H9 (cell line): ENCODE measurements around the gene MT1F. TPM values are rescaled to one million over a fixed set of nuclear protein-coding genes. Genes with fewer than 3 reads are reported as not detected.

Experiments
- DNase-seq: peaks from one replicate; pipeline ENCODE4 v3.0.0-alpha.2; 2017
- H2AFZ ChIP-seq: one replicate; pipeline ENCODE4 v1.6.1; 2013; ENCODE audit warnings: mild to moderate bottlenecking, low read length, control low read depth, moderate library complexity
- H2AK5ac ChIP-seq: 2 replicates; pipeline ENCODE4 v1.6.1; 2013; ENCODE audit warnings: low read length, control low read depth, mixed read lengths; ENCODE audit not compliant: insufficient read length
- H2BK120ac ChIP-seq: one replicate; pipeline ENCODE4 v1.6.1; 2013; ENCODE audit warnings: low read depth, mild to moderate bottlenecking, low read length, control low read depth, inconsistent platforms; ENCODE audit not compliant: poor library complexity, severe bottlenecking
- H2BK12ac ChIP-seq: 2 replicates; pipeline ENCODE4 v1.6.1; 2013; ENCODE audit warnings: low read length, control low read depth, mixed read lengths, low read depth; ENCODE audit not compliant: insufficient read length
- H2BK15ac ChIP-seq: 2 replicates; pipeline ENCODE4 v1.6.1; 2013; ENCODE audit warnings: low read depth, low read length, control low read depth
- H2BK20ac ChIP-seq: one replicate; pipeline ENCODE4 v1.6.1; 2013; ENCODE audit warnings: low read depth, mild to moderate bottlenecking, low read length, control low read depth, inconsistent platforms; ENCODE audit not compliant: poor library complexity, severe bottlenecking
- H2BK5ac ChIP-seq: 2 replicates; pipeline ENCODE4 v1.6.1; 2013; ENCODE audit warnings: low read length, control low read depth, mixed read lengths; ENCODE audit not compliant: insufficient read length
- H3K14ac ChIP-seq: 2 replicates; pipeline ENCODE4 v1.6.1; 2013; ENCODE audit warnings: low read length, control low read depth; ENCODE audit not compliant: insufficient read depth
- H3K18ac ChIP-seq: 2 replicates; pipeline ENCODE4 v1.6.1; 2013; ENCODE audit warnings: low read depth, mild to moderate bottlenecking, mixed read lengths, low read length, control low read depth; ENCODE audit not compliant: insufficient read length
- H3K23ac ChIP-seq: 2 replicates; pipeline ENCODE4 v1.6.1; 2013; ENCODE audit warnings: low read length, control low read depth, mixed read lengths, low read depth; ENCODE audit not compliant: insufficient read length
- H3K23me2 ChIP-seq: 2 replicates; pipeline ENCODE4 v1.6.1; 2013; ENCODE audit warnings: low read depth, mild to moderate bottlenecking, mixed read lengths, low read length, control low read depth; ENCODE audit not compliant: insufficient read length, poor library complexity, severe bottlenecking
- H3K27ac ChIP-seq: 2 replicates; pipeline ENCODE4 v1.5.1; 2013; ENCODE audit warnings: low read length, control low read depth, mixed read lengths, low read depth; ENCODE audit not compliant: insufficient read length
- H3K27me3 ChIP-seq: 2 replicates; pipeline ENCODE4 v1.6.1; 2013; ENCODE audit warnings: low read length, control low read depth, inconsistent platforms; ENCODE audit not compliant: insufficient read depth
- H3K4ac ChIP-seq: 2 replicates; pipeline ENCODE4 v1.6.1; 2013; ENCODE audit warnings: low read depth, mild to moderate bottlenecking, control low read depth, inconsistent platforms, low read length, moderate library complexity
- H3K4me1 ChIP-seq: 2 replicates; pipeline ENCODE4 v1.6.1; 2013; ENCODE audit warnings: low read length, control low read depth, inconsistent platforms; ENCODE audit not compliant: insufficient read depth
- H3K4me2 ChIP-seq: 2 replicates; pipeline ENCODE4 v1.6.1; 2013; ENCODE audit warnings: low read length, control low read depth, mixed read lengths; ENCODE audit not compliant: insufficient read length, insufficient read depth
- H3K56ac ChIP-seq: 2 replicates; pipeline ENCODE4 v1.6.1; 2013; ENCODE audit warnings: low read depth, mild to moderate bottlenecking, mixed read lengths, low read length, control low read depth; ENCODE audit not compliant: insufficient read length
- H3K79me1 ChIP-seq: 2 replicates; pipeline ENCODE4 v1.6.1; 2013; ENCODE audit warnings: low read depth, mild to moderate bottlenecking, moderate library complexity, low read length, control low read depth, inconsistent platforms; ENCODE audit not compliant: insufficient read depth, poor library complexity, severe bottlenecking
- H3K79me2 ChIP-seq: 2 replicates; pipeline ENCODE4 v1.6.1; 2013; ENCODE audit warnings: low read length, control low read depth, inconsistent platforms; ENCODE audit not compliant: insufficient read depth
- H3K9ac ChIP-seq: 2 replicates; pipeline ENCODE4 v1.6.1; 2013; ENCODE audit warnings: low read length, control low read depth, mixed read lengths; ENCODE audit not compliant: insufficient read length; ENCODE audit errors: extremely low read depth
- H3K9me3 ChIP-seq: one replicate; pipeline ENCODE4 v1.6.1; 2013; ENCODE audit warnings: low read depth, low read length, inconsistent platforms; ENCODE audit not compliant: control insufficient read depth
- H3T11ph ChIP-seq: one replicate; pipeline ENCODE4 v1.6.1; 2013; ENCODE audit warnings: mild to moderate bottlenecking, low read length, control low read depth, inconsistent platforms
- H4K20me1 ChIP-seq: one replicate; pipeline ENCODE4 v1.6.1; 2013; ENCODE audit not compliant: control insufficient read depth, insufficient read length, insufficient read depth
- H4K5ac ChIP-seq: 2 replicates; pipeline ENCODE4 v1.6.1; 2013; ENCODE audit warnings: low read depth, mild to moderate bottlenecking, mixed read lengths, low read length, control low read depth; ENCODE audit not compliant: insufficient read length
- H4K8ac ChIP-seq: replicated peaks from 2 replicates; pipeline ENCODE4 v1.6.1; 2013; ENCODE audit warnings: low read length, control low read depth, mixed read lengths, low read depth; ENCODE audit not compliant: insufficient read length
- H4K91ac ChIP-seq: 2 replicates; pipeline ENCODE4 v1.6.1; 2013; ENCODE audit warnings: low read depth, mild to moderate bottlenecking, moderate library complexity, mixed read lengths, low read length, control low read depth; ENCODE audit not compliant: insufficient read length
- H3K27ac Mint-ChIP-seq, 3 experiments: 2 replicates in 2 of 3; 3 replicates in 1 of 3; pipeline ENCODE4 v1.8.0; 2020 to 2021; ENCODE audit warnings: mixed read lengths in 3 of 3, mild to moderate bottlenecking in 1 of 3, moderate library complexity in 1 of 3
- H3K27me3 Mint-ChIP-seq: 2 replicates; pipeline ENCODE4 v1.8.0; 2021; ENCODE audit warnings: low read depth, mild to moderate bottlenecking, moderate library complexity, mixed read lengths
- H3K36me3 Mint-ChIP-seq, 3 experiments: 2 replicates in 2 of 3; 3 replicates in 1 of 3; pipeline ENCODE4 v1.8.0; 2020 to 2021; ENCODE audit warnings: low read depth in 3 of 3, mixed read lengths in 3 of 3; ENCODE audit not compliant: insufficient read depth in 1 of 3
- H3K4me1 Mint-ChIP-seq, 2 experiments: 2 replicates each; pipeline ENCODE4 v1.8.0; 2020; ENCODE audit warnings: mixed read lengths in 2 of 2
- H3K4me3 Mint-ChIP-seq, 2 experiments: 2 replicates in 1 of 2; 3 replicates in 1 of 2; pipeline ENCODE4 v1.8.0; 2020 to 2021; ENCODE audit warnings: mild to moderate bottlenecking in 2 of 2, mixed read lengths in 2 of 2, moderate library complexity in 1 of 2
- H3K9me3 Mint-ChIP-seq, 2 experiments: 2 replicates in 1 of 2; 3 replicates in 1 of 2; pipeline ENCODE4 v1.8.0; 2020; ENCODE audit warnings: mild to moderate bottlenecking in 2 of 2, mixed read lengths in 2 of 2, moderate library complexity in 1 of 2
- WGBS: extraction: QIAGEN DNeasy Blood & Tissue Kit; methylation state at CpG from one replicate; pipeline ENCODE4 v1.1.7; 2013; ENCODE audit warnings: missing lambda C conversion rate, low lambda C conversion rate, mixed read lengths; ENCODE audit not compliant: insufficient read length; ENCODE audit errors: extremely low coverage; 5-methylcytosine and 5-hydroxymethylcytosine counted together
- total RNA-seq: library from RNA; stranded (reverse); gene quantifications from 2 replicates; pipeline ENCODE4 v1.2.1, GENCODE V29; 2021
- TF ChIP-seq, protein P1 (sequence below): fragments of 200-600 bp; sonication (generic); conservative IDR thresholded peaks from 3 replicates; pipeline ENCODE4 v1.8.0; 2021; ENCODE audit warnings: antibody characterized with exemption, mild to moderate bottlenecking

The MT1F gene
- total RNA-seq, 1 experiment from 2014 or later: 26.1 TPM

DNA sequence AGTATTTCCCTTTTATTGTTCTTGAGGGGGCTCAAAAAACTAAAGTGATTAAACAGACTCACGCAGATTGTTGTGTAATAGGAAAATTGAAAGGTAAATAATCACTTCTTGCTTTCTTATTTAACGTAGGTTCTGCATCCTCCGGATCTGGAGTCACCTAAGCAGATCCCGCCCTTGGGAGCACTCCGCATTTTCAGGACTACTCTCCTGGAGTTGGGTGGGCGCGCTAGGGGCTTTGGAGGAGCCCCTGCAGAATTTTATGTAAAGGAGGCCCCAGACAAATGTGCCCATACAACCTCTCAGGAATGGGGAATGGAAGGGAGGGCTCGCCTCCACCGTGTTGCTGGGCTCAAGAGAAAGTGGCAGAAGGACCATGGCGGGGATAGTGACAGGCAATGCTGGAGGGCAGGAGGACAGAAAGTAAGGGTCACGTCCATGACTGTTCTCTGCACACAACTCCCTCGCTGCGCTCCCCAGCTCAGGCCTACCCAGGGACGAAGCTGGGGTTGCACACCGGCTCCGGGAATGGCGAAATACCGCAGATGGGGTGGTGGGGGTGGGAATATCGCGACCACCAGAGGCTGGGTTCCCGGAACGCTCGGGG, 41.0 kb upstream of the MT1F start:
- TF ChIP-seq, protein P1, sequence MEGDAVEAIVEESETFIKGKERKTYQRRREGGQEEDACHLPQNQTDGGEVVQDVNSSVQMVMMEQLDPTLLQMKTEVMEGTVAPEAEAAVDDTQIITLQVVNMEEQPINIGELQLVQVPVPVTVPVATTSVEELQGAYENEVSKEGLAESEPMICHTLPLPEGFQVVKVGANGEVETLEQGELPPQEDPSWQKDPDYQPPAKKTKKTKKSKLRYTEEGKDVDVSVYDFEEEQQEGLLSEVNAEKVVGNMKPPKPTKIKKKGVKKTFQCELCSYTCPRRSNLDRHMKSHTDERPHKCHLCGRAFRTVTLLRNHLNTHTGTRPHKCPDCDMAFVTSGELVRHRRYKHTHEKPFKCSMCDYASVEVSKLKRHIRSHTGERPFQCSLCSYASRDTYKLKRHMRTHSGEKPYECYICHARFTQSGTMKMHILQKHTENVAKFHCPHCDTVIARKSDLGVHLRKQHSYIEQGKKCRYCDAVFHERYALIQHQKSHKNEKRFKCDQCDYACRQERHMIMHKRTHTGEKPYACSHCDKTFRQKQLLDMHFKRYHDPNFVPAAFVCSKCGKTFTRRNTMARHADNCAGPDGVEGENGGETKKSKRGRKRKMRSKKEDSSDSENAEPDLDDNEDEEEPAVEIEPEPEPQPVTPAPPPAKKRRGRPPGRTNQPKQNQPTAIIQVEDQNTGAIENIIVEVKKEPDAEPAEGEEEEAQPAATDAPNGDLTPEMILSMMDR: no peak
- Histone ChIP-seq H3K79me1 (no peaks in the 10 kb centered on the region), H3K4me1 (no peaks in the 10 kb centered on the region; the same call in 1 of the 2 replicates), H3K9ac (no peak overlapping the region), H3K27me3 (peaks cover 44% of the 10 kb centered on the region; the same call in 1 of the 2 replicates), H3K14ac (no peak overlapping the region), H3K23me2 (peaks cover 8% of the 10 kb centered on the region), H3K79me2 (no peaks in the 10 kb centered on the region), H4K8ac (no peak overlapping the region), H3K23ac (no peak overlapping the region), H3K27ac (no peak overlapping the region), H4K20me1 (no peaks in the 10 kb centered on the region), H2AK5ac (no peak overlapping the region), H3K9me3 (no peaks in the 10 kb centered on the region), H2BK15ac (no peak overlapping the region), H2BK5ac (no peak overlapping the region), H2BK20ac (no peak overlapping the region), H2BK12ac (no peak overlapping the region), H3K56ac (no peak overlapping the region), H2BK120ac (no peak overlapping the region), H3K18ac (no peak overlapping the region), H3T11ph (no peak overlapping the region), H3K4ac (no peak overlapping the region), H4K91ac (no peak overlapping the region), H4K5ac (no peak overlapping the region), H2AFZ (no peak overlapping the region), H3K4me2 (peak overlapping the region; percentile 60)
- WGBS: no CpG with 5 or more reads among the region's 23 CpGs
- H3K9me3 Mint-ChIP-seq: peaks cover 0 to 5% of the 10 kb centered on the region in 2 experiments; a peak in 1 of 5 replicates
- peaks cover 0 to 2% (median 0%) of the 10 kb centered on the region in 3 experiments; a peak in 2 of 7 replicates for H3K36me3 Mint-ChIP-seq
- peaks cover 78% of the 10 kb centered on the region for H3K27me3 Mint-ChIP-seq
- DNase-seq: no peak
- H3K27ac Mint-ChIP-seq: peak overlapping the region in 1 of 3 experiments; percentile 76; a peak in 1 of 7 replicates
- peaks cover 33 to 48% of the 10 kb centered on the region in 2 experiments for H3K4me1 Mint-ChIP-seq
- peak overlapping the region; percentile 72 to 89 for H3K4me3 Mint-ChIP-seq
